Breast epithelium (tissue), 4 donors: ENCODE results near the gene MTA1. TPM values are rescaled to one million over a fixed set of nuclear protein-coding genes. Genes with fewer than 3 reads are reported as not detected.

Experiments
- DNase-seq, 2 donors: peaks; one replicate each; pipeline ENCODE4 v3.0.0-alpha.2; 2019; ENCODE audit warnings: low spot score in 2 of 2
- H3K27ac ChIP-seq, 2 donors: fragments of 200-600 bp; sonication (generic) in 1 of 2; one replicate each; pipeline ENCODE4 v1.5.1; 2016 to 2019; ENCODE audit warnings: mild to moderate bottlenecking in 1 of 2
- H3K27me3 ChIP-seq, 2 donors: fragments of 200-600 bp; sonication (generic) in 1 of 2; one replicate each; pipeline versions ENCODE4 v1.5.1 to v1.6.0; 2017 to 2019; ENCODE audit warnings: control low read depth in 1 of 2, mild to moderate bottlenecking in 1 of 2
- H3K36me3 ChIP-seq: fragments of 200-600 bp; one replicate; pipeline ENCODE4 v1.5.1; 2019
- H3K4me1 ChIP-seq, 2 donors: fragments of 200-600 bp; sonication (generic); one replicate each; pipeline ENCODE4 v1.5.1; 2016 to 2019; ENCODE audit warnings: control low read depth in 1 of 2
- H3K4me3 ChIP-seq, 3 donors: fragments of 200-600 bp; sonication (generic); 1 replicate in 2 of 3; 2 replicates in 1 of 3; pipeline ENCODE4 v1.5.1; 2016 to 2019; ENCODE audit warnings: mild to moderate bottlenecking in 3 of 3, moderate library complexity in 2 of 3
- H3K9me3 ChIP-seq, 2 donors: fragments of 200-600 bp; sonication (generic) in 1 of 2; one replicate each; pipeline ENCODE4 v1.5.1; 2016 to 2019; ENCODE audit warnings: control low read depth in 1 of 2
- CTCF ChIP-seq, 3 donors: fragments of 450-650 bp; IDR thresholded peaks; one replicate each; pipeline ENCODE4 v1.5.1; 2016 to 2017; ENCODE audit warnings: antibody characterized with exemption in 3 of 3, mild to moderate bottlenecking in 3 of 3, moderate library complexity in 3 of 3
- POLR2A ChIP-seq: fragments of 450-650 bp; IDR thresholded peaks from one replicate; pipeline ENCODE4 v1.6.1; 2016; ENCODE audit warnings: antibody characterized with exemption, mild to moderate bottlenecking, moderate library complexity
- POLR2AphosphoS5 ChIP-seq, 3 donors: sonication (generic); formaldehyde crosslinking; IDR thresholded peaks; one replicate each; pipeline ENCODE4 v1.6.1; 2017; ENCODE audit warnings: antibody characterized with exemption in 3 of 3
- intact Hi-C: fragments of 100-400 bp; cut with DNase I; formaldehyde crosslinking; loops from one replicate; pipeline ENCODE4 v1.15.1; 2023; ENCODE audit warnings: low total_unique reads
- total RNA-seq, 3 donors: library from RNA; depleted of rRNA; stranded (reverse); fragments of >200 nt; gene quantifications; one replicate each; pipeline ENCODE4 v1.1.0, GENCODE V29; 2016

Gene MTA1
- total RNA-seq, 3 donors from 2014 or later, result 50.7 to 70.1 (median 68.8) TPM

GRCh38 chr14:105446971-105447370 is 27.3 kb downstream of the MTA1 start:
- Histone ChIP-seq H3K27me3 (no peaks in the 10 kb centered on the region), H3K9me3 (no peaks in the 10 kb centered on the region), H3K4me3 (no peak overlapping the region), H3K4me1 (no peaks in the 10 kb centered on the region), H3K36me3 (no peaks in the 10 kb centered on the region), H3K27ac (no peak overlapping the region)
- TF ChIP-seq POLR2AphosphoS5 (IDR thresholded peaks at IDR 0.05) (no peak), CTCF (IDR thresholded peaks at IDR 0.05) (no peak), POLR2A (no peak)
- no peak for DNase-seq
- intact Hi-C loops, result no loop called here

- intact Hi-C loops, result no loop called here
- no peak for DNase-seq
- H3K4me3 ChIP-seq, result no peak overlapping the region
- no peaks in the 10 kb centered on the region for H3K9me3 ChIP-seq
- H3K27me3 ChIP-seq, result no peaks in the 10 kb centered on the region
- no peak for TF ChIP-seq POLR2AphosphoS5 (IDR thresholded peaks at IDR 0.05)
- TF ChIP-seq CTCF (IDR thresholded peaks at IDR 0.05), result no peak
- no peaks in the 10 kb centered on the region for H3K36me3 ChIP-seq
- H3K4me1 ChIP-seq, result no peaks in the 10 kb centered on the region
- peak overlapping the region in 1 of 2 donors; percentile 0 for H3K27ac ChIP-seq
Observed at GRCh38 chr14:105447651-105448640, 28.3 kb downstream of the MTA1 start.

DNA sequence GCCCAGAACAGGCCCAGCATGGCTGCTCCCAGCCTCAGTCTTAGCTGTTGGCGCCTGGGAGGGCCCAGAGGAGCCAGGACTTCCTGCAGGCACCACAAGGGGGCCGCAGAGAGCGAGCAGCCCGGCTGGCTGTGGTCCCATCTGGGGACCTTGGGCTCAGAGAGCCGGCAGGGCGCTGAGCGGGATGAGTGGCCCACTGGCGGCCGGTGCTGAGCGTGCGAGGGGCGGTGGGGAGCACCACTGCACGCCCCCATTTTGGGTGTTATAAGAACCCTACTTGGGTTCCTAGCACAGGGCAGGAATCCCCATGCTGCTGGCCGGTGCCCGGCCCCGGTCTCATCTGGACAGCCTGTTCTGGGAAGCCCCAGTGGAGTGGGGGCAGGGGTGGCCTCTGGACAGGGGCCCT is 29.1 kb downstream of the MTA1 start:
- Histone ChIP-seq H3K27ac (peak overlapping the region in 1 of 2 donors; percentile 0), H3K9me3 (no peaks in the 10 kb centered on the region), H3K36me3 (no peaks in the 10 kb centered on the region), H3K4me3 (no peak overlapping the region), H3K4me1 (no peaks in the 10 kb centered on the region), H3K27me3 (no peaks in the 10 kb centered on the region)
- intact Hi-C loops, result no loop called here
- TF ChIP-seq CTCF (IDR thresholded peaks at IDR 0.05) (peak; percentile 63 to 84 (median 79)), POLR2A (no peak), POLR2AphosphoS5 (IDR thresholded peaks at IDR 0.05) (no peak)
- peak; percentile 37 to 76 for DNase-seq

DNA sequence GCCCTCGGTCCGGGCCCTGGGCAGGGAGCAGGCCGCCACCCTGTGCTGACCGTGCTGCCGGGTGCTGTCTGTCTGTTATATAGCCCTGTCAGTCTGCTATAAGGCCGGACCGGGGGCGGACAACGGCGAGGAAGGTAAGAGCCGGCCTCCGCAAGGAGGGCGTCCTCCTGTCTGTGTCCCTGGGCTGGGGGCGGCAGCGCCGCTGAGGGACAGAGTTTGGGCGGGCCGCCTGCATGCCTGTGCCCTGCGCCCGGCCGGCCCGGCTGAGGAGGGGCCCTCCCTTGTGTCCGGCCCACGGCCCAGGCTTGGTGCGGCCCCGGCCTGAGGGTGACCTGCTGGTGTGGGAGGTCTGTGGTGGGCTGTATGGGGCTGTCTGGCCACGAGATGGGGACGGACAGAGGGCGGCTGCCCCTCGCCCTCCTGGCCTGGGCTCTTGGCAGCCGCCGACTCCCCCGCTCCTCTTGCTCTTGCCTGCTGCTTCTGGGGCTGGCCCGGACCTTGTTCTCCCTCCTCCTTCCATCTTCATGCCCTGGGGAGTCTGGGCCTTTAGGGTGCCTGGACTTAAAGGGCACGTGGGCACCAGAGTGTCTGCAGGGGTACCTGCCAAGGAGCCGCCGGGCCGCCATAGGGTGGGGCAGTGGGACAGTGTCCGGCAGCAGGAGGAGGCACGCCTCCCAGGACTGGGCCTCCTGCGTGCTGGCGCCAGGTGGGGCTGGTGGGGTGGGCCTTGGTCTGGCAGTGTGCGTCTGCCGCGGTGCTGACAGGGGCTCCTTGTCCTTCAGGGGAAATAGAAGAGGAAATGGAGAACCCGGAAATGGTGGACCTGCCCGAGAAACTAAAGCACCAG is 29.9 kb downstream of the MTA1 start:
- intact Hi-C loops, result no loop called here
- no peak for TF ChIP-seq CTCF (IDR thresholded peaks at IDR 0.05)
- no peak for TF ChIP-seq POLR2AphosphoS5 (IDR thresholded peaks at IDR 0.05)
- no peak for TF ChIP-seq POLR2A

More for the DNA sequence above, 29.9 kb downstream of the MTA1 start:
- Histone ChIP-seq H3K27ac (no peak overlapping the region), H3K27me3 (no peaks in the 10 kb centered on the region), H3K4me3 (no peak overlapping the region), H3K36me3 (no peaks in the 10 kb centered on the region), H3K4me1 (no peaks in the 10 kb centered on the region), H3K9me3 (no peaks in the 10 kb centered on the region)
- DNase-seq, result no peak
